ENCODE measurements around the gene CPB2.

Gene CPB2

GRCh38 chr13:46104868-46105267 is at the start of gene CPB2:
CPB2 (minus strand) TSS chr13:46105033; CDS start chr13:46105009, 24 bp downstream.
- no peak for DNase-seq

GRCh38 chr13:46154136-46154801 is 49.4 kb upstream of the CPB2 start:
- DNase-seq = no peak

GRCh38 chr13:46152627-46153328 is 47.9 kb upstream of the CPB2 start:
- DNase-seq = no peak

- DNase-seq = no peak
These were observed 45.4 kb upstream of the CPB2 start for GRCh38 chr13:46150134-46150693.

DNA sequence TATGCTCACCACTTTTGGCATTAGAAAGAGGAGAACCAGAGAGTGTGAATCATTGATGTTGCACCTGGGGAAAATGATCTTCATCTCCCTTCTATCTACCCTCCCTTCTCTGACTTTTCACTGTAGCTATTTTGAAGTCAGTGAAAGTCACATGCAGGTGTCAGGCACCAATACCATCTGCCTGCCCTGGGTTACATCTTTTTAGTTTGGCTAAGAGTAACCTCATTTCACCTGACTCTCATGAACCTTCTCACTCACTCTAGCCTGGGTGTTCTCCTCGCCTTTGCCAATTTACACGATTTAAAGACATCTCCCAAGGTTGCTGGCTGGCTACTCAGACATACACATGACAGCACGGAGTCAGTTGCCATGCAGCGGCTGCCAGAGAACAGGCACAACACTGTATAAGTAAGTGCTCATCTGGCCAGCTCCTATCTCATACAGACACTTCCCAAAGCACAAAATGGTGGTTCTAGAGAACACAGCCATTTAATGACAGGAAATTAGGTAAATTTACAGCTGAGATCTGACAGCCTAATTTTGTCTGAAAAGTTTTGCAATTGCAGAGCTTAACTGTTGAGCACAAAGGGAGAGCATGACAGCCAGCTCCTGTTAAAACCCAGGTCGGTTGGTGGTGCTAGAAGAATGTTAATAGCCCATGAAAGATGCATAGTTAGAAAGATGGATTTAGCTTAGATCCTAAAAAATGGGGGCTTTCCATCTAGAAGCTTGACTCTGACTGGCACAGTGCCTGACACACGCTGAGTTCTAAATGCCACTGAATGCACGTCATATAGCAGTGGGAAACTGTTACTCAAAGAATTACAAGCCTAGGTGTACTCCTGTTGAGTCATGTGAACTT is 44.7 kb upstream of the CPB2 start:
- peak; percentile 53 for DNase-seq

GRCh38 chr13:46146898-46147297 is 42.1 kb upstream of the CPB2 start:
- no peak for DNase-seq

DNA sequence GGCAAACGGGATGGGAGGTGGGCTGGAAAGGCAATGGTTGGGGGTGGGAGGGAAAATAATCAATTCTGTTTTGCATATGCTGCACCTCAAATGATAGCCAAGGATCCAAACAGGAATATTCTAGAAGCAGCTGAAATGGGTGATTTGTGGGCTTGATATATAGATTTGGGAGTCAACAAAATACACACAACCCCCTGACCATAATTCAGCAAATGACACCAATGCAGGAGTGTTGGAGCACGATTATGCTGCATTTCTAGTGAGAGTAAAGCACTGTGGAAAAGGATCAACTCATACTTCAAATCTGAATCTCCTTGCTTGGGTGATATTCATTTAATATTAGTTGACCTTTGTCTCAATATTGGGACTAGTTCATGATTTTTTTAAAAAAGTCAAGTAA is 41.1 kb upstream of the CPB2 start:
- no peak for DNase-seq

GRCh38 chr13:46145135-46145534 is 40.3 kb upstream of the CPB2 start:
- DNase-seq = no peak

- DNase-seq = no peak
These were observed 38.4 kb upstream of the CPB2 start for GRCh38 chr13:46143184-46143701.

DNA sequence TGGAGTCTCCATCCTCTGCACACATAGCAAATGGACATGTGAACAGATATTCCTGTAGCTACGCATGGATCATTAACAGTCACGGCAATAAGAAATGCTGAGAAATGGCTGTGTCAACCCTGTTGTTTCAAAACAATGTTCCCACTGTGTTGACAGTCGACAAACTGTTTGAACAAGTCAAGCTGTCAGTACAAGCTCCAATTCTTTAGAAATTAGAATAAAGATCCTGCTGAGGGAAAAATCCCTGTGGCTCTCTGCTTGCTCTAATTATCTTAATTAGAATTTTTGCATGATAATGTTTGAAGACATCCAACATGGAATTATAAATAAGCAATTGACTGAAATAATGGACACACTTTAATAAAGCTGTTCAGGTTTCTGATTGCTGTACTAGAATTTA is 37.9 kb upstream of the CPB2 start:
- no peak for DNase-seq

- DNase-seq = no peak
These were observed 35.2 kb upstream of the CPB2 start for GRCh38 chr13:46140044-46140443.

- no peak for DNase-seq
These were observed 32.9 kb upstream of the CPB2 start for GRCh38 chr13:46137627-46138317.

DNA sequence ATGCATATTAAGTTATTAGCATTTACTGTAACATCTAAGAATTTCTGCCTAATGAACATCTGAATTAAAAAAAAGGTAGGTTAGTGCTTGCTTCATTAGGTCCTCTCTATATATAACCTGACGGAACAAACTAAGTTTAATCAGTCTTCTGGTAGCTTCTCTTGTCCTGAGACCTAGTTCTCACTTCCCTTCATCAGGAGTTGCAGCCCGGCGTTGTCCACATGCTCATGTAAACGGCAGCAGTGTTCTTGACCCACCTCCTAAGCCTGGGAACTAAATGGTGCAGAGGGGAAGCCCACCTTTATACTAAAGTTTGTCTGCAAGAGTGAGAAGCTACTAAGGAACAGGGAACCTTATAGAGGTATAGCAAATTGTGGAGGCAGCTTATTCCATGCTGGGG is 31.9 kb upstream of the CPB2 start:
- DNase-seq = no peak

GRCh38 chr13:46134961-46135522 is 30.2 kb upstream of the CPB2 start:
- DNase-seq = no peak

- no peak for DNase-seq
These were observed 29.7 kb upstream of the CPB2 start for GRCh38 chr13:46134494-46134893.

DNA sequence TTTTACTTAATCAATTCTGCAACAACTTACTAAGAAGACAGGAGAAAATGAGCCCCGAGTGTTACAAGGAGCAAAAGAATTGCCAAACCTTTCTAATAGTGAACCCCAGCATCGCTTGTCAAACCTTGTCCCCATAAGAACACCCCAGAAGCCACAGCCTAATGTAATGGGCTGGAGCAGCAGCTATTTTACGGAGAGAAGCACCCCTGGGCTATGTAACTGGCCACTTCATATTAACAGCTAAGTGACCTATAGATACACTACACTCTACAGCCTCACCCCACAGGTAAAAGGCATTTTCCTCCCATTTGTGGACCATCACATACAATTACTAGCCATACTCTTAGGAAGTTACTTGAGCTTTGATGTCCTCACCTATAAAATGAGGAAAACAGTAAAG is 27.3 kb upstream of the CPB2 start:
- DNase-seq = no peak

GRCh38 chr13:46131705-46132104 is 26.9 kb upstream of the CPB2 start:
- DNase-seq = no peak

- no peak for DNase-seq
These were observed 25.3 kb upstream of the CPB2 start for GRCh38 chr13:46129955-46130618.

GRCh38 chr13:46129124-46129523 is 24.3 kb upstream of the CPB2 start:
- no peak for DNase-seq

DNA sequence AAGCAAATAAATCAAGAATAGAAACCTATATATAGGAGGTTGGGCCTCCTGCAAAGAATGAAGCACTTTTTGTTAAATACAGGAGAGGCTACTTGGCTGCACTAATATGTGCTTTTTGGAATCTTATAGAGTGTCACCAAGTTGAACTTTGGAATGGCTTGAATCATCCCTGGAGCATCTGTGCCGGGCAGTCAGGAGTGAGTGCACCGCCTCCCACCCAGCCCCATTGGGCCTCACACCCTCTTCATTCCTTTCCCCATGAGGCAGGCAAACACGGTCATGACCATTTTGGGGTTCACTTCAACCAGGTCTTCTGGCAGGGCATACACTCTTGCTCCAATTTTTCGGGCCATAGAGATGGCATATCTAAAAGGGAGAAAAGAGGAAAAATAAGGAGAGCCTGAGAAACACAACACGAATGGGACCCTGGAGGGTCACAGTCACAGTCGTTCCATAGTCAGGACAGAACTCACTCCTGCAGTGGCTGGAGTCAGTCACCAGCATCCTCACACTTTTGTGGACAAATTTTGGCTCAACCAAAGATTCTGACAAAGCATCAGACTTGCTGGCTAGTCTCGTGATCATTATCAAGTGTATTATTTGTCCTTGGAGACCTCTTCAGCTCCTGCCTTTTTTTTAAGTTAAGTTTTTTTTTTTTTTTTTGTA is 22.7 kb upstream of the CPB2 start:
- DNase-seq = no peak
